Retinal pigment epithelial cell (primary cell): Measurements from ENCODE around the gene KLK6.

Source experiments
- DNase-seq: peaks from one replicate; pipeline ENCODE4 v3.0.0-alpha.2; 2010; ENCODE audit warnings: low read depth
- H3K4me3 ChIP-seq: 2 replicates; pipeline ENCODE4 v1.5.1; 2011; ENCODE audit warnings: mild to moderate bottlenecking, low read length, control low read depth, moderate library complexity
- TF ChIP-seq, protein P1 (sequence below): conservative IDR thresholded peaks from 2 replicates; pipeline ENCODE4 v1.5.1; 2011; ENCODE audit warnings: low read depth, low read length, control low read depth, inconsistent platforms

KLK6 gene

DNA sequence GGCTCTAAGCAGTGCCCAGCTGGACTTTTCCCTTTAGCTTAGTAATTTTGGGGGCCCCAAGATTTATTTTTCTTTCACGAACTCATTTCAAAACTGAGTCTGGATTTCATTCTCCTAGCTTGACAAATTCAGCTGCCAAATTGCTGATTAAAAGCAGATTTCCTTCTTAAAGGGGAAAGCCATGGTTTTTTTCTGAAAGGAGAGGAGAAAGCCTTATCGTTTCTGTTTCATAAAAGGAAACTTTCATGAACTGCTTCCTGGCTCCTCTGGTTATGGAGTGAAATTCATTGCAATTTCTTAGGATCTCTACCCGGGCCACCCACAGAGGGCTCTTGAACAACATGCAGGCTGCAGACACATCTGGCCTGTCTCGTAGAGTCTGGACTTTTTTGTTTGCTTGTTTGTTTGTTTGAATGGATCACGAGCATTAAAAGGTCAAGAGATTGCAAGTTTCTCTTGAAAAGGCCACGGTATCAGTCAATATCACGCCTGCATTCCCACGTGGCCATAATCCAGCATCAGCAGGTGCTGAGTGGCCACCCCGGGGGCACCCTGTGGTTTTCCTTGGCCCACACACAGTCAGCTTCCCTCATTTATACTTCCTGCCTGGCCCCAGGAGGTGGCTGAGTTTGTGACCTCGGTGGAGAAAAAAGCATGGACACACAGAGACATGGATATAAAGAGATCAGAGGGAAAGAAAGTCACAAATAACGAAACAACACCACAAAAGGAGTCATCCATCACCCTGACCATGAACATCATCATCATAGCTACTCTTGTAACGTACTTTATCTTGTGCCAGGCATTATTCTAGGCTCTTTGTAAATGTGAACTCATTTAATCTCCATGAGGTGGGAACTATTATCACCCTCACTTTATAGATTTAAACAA is 47.7 kb downstream of the KLK6 start:
- H3K4me3 ChIP-seq: no peak overlapping the region
- TF ChIP-seq, protein P1, sequence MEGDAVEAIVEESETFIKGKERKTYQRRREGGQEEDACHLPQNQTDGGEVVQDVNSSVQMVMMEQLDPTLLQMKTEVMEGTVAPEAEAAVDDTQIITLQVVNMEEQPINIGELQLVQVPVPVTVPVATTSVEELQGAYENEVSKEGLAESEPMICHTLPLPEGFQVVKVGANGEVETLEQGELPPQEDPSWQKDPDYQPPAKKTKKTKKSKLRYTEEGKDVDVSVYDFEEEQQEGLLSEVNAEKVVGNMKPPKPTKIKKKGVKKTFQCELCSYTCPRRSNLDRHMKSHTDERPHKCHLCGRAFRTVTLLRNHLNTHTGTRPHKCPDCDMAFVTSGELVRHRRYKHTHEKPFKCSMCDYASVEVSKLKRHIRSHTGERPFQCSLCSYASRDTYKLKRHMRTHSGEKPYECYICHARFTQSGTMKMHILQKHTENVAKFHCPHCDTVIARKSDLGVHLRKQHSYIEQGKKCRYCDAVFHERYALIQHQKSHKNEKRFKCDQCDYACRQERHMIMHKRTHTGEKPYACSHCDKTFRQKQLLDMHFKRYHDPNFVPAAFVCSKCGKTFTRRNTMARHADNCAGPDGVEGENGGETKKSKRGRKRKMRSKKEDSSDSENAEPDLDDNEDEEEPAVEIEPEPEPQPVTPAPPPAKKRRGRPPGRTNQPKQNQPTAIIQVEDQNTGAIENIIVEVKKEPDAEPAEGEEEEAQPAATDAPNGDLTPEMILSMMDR: no peak
- DNase-seq: no peak

DNA sequence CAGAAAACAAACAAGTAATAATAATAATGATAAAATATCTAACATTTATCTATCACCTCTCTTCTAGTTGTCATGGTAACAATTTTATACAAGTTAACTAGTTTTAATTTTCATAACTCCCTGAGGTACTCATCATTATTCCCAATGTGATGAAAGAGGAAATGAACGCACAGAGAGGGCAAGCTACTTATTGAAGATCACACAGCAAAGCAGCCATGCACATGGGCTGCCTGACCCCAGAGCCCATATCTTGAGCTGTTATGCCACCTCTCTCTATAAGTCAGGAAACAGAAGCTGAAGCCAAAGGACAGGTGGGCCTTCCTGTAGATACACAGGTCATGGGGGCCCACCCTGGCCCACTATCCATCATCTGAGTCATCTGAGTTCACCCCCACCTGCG is 53.3 kb downstream of the KLK6 start:
- no peak overlapping the region for H3K4me3 ChIP-seq
- TF ChIP-seq, protein P1: no peak
- no peak for DNase-seq

DNA sequence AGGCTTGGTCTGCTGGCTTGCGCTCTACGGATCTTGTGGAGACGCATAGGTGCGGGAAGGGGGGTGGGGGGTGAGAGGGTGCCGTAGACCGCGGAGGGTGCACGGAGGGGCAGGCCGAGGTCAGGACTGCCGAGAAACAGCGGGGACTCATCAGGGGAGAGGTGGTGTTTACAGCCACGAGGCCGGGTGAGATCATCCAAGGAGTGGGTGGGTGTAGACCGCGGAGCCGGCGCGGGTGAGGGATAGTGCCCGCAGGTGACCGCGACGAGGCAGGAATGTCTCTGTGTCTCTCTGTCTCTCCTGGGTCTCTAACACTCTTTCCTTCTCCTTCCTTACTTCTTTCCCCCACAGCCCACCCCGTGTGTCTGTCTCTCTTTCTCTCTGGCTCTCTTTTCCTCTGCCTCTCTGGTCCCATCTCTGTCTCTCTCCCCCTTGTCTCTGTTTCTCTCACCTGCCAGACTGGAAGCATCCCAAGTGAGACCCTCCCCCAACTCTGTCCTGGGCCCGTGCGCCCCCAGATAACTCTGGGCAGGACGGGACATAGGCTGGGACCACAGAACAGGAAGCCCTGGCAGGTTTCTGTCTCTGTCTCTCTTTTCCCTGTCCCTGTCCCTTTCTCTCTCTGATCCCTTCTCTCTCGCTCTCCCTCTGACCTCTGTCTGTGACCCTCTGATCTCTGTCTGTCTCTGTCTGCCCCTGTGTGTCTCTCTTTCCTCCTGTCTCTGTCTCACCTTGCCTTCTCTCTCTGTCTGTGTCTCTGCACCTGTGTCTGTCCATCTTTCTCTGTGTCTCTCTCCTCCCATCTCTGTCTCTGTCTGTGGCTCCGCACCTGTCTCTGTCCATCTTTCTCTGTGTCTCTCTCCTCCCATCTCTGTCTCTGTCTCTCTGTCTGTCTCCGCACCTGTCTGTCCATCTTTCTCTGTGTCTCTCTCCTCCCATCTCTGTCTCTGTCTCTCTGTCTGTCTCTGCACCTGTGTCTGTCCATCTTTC is 56.4 kb downstream of the KLK6 start:
- H3K4me3 ChIP-seq: no peak overlapping the region
- TF ChIP-seq, protein P1: no peak
- DNase-seq: no peak

DNA sequence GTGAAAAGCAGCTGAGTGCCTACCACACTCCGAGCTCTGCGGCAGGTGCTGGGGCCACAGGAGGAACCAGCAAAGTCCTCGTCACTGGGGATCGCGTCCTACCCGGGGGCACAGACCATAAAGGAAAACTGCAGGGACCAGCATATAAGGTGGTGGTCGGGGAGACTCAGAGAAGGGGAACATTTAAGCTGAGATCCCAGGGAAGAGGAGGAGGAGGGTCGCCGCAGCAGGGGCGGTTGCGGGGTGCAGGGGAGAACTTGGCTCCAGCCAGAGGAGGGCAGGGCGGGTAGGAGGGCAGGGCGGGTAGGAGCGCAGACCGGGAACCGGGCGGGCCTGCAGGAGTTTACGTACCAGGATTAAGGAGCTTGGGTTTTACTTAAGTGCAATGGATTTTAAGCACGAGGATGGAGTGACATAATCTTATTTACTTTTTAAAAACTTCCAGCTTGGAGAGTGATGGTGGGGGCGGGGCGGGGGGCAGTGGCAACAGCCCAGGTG is 57.2 kb downstream of the KLK6 start:
- TF ChIP-seq, protein P1: no peak
- H3K4me3 ChIP-seq: no peak overlapping the region
- no peak for DNase-seq

DNA sequence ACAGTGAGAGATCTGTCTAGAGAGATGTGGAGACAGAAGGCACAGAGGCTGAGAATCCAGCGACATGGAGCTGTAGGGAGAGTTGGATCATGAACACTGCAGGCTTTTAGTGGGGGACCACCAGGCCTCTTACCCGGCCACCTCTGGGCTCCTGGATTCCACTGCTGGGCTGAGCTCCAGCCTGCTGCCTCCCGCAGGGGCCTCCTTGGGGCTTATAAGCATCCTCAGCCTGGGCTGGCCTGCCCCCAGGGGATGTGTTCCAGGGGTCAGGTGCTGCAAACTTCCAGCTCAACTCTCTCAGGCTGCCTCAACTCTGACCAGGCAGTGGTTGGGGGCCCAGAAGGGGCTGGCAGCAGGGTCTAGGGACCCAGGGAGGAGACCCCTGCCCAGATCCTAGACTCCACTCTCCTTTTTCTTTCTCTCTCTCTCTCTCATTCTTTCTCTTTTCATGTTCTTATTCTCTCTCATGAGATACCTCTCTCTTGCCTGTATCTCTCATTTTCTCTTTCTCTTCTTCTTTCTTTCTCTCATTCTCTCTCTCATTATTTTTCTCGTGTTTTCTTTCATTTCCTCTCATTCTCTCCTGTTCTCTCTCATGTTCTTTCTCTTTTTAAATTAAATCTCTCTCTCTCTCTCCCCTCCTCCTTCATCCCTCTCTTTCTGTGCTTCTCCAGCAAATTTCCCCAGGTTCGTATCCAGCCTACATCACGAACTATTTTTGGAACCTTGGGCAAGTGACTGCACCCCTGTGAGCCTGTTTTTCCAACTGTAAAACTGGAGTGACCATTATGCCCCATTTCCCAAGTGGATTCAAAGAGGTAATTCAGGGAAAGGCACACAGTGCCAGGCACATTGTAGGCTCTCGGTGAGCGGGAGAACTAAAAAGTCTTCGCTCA is 57.9 kb downstream of the KLK6 start, which contains the start of gene KLK4:
TSS of gene KLK4 (minus strand) at position 190 of the 896 bp plus-strand sequence. CDS start 657 bp downstream, outside the sequence.
- DNase-seq: no peak
- H3K4me3 ChIP-seq: no peak within 1 kb of the TSS
- TF ChIP-seq, protein P1: no peak

DNA sequence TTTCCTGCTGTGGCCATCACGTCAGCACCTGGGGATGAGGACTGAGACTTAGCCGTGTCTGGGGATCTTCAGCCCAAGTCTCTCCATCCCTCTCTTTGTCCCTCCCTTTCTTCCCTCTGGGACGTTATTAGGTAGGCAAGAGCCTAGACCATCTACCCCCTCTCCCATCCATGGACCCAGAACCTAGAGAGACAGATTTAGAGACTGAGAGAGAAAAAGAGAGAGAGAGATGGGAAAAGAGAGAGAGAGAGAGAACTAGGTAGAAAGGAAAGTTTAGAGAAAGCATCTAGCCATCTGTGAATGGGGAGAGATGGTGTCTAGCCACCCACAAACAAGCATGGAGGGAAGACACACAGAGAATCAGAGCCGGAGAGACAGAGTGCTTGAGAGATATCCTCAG is 58.7 kb downstream of the KLK6 start:
- H3K4me3 ChIP-seq: no peak overlapping the region
- TF ChIP-seq, protein P1: no peak
- no peak for DNase-seq
